NT2/D1 (cell line): ENCODE data around the gene NDUFAF2.

Experiments used
- DNase-seq: peaks from one replicate; pipeline ENCODE4 v3.0.0-alpha.2; 2011; ENCODE audit warnings: low read depth, low spot score
- H3K27me3 ChIP-seq: 2 replicates; pipeline ENCODE4 v1.6.0; 2011; ENCODE audit warnings: mild to moderate bottlenecking; ENCODE audit not compliant: insufficient read length, insufficient read depth
- H3K36me3 ChIP-seq: 2 replicates; pipeline ENCODE4 v1.6.1; 2011; ENCODE audit warnings: mild to moderate bottlenecking, low read length, mixed read lengths; ENCODE audit not compliant: insufficient read depth, insufficient read length
- H3K4me1 ChIP-seq: 2 replicates; pipeline ENCODE4 v1.5.1; 2011; ENCODE audit not compliant: insufficient read depth, insufficient read length
- H3K4me3 ChIP-seq: 2 replicates; pipeline ENCODE4 v1.5.1; 2011; ENCODE audit warnings: low read depth; ENCODE audit not compliant: insufficient read length
- H3K9ac ChIP-seq: 2 replicates; pipeline ENCODE4 v1.6.0; 2011; ENCODE audit warnings: low read depth; ENCODE audit not compliant: insufficient read length
- H3K9me3 ChIP-seq: 2 replicates; pipeline ENCODE4 v1.5.1; 2011; ENCODE audit warnings: mild to moderate bottlenecking, low read length; ENCODE audit not compliant: insufficient read depth
- SUZ12 ChIP-seq: IDR thresholded peaks from 2 replicates; pipeline ENCODE4 v1.6.1; 2011; ENCODE audit not compliant: insufficient read length, insufficient read depth; ENCODE audit errors: extremely low read depth
- YY1 ChIP-seq: IDR thresholded peaks from 2 replicates; pipeline ENCODE4 v1.6.1; 2011; ENCODE audit not compliant: insufficient read length, insufficient read depth
- ZNF274 ChIP-seq: IDR thresholded peaks from 2 replicates; pipeline ENCODE4 v1.6.1; 2011; ENCODE audit warnings: mild to moderate bottlenecking, low read depth, low read length

Gene NDUFAF2

DNA sequence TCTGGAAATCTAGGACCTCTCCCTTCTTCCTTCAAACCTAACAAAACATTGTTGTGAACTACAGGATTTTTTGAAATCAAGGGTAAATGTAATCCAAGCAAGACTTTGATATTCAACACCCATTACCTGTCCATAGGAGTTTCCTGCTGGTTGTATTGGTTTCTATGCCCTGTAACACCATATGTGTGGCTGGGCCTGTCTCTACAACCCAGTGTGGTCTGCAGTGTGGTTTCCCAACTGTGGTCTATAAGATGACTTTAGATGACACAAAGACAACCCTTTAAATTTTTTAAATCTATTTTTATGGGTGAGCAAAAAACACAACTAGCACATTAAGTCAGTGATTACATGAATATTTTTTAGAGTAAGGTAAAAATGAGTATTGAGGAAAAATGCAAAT is 124.1 kb downstream of the NDUFAF2 start:
- peaks cover 2% of the 10 kb centered on the region for H3K36me3 ChIP-seq
- no peaks in the 10 kb centered on the region for H3K9me3 ChIP-seq
- DNase-seq = no peak
- no peaks in the 10 kb centered on the region for H3K27me3 ChIP-seq
- no peak overlapping the region for H3K9ac ChIP-seq
- TF ChIP-seq ZNF274 (no peak), SUZ12 (no peak), YY1 (no peak)
- no peak overlapping the region for H3K4me3 ChIP-seq
- H3K4me1 ChIP-seq = no peaks in the 10 kb centered on the region

DNA sequence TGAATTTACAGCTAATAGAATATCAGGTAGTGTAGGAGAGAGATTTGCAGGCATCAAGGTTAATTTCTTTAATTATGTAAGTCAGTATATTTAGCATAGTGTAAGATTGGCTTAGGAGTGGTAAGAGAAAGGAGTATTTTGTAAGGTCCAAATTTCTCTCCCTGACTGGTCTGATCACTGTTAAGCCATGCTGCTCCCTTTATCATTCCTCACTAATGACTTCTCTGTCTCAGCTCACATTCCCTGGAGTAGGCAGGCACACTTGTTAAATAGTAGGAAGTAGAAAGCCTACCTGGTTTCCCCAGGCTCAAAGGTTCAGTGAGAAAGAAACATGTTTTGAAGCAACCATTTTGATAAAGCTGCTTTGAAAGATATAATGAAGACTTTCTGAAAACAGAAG is 126.5 kb downstream of the NDUFAF2 start:
- peaks cover 2% of the 10 kb centered on the region for H3K36me3 ChIP-seq
- no peak overlapping the region for H3K9ac ChIP-seq
- no peaks in the 10 kb centered on the region for H3K4me1 ChIP-seq
- no peak for DNase-seq
- TF ChIP-seq SUZ12 = no peak
- H3K9me3 ChIP-seq = no peaks in the 10 kb centered on the region
- no peaks in the 10 kb centered on the region for H3K27me3 ChIP-seq
- H3K4me3 ChIP-seq = no peak overlapping the region

DNA sequence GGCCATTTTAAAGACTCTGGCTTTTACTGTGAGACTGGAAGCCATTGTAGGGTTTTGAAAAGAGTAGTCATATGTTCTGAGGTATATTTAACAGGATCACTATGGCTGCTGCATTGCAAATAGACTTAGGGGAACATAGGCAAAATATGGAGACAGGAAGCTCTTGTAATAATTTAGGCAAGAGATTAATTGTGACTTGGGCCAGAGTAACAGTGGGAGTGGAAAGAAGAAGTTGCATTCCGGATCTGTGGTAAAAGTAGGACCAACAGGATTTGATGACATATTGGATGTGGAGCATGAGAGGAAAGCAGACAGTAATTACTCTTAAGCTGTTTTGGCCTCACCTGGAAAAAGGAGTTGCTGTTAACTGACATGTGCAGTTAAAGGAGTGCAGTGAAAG is 131.6 kb downstream of the NDUFAF2 start:
- Histone ChIP-seq H3K4me1 (no peaks in the 10 kb centered on the region), H3K9ac (no peak overlapping the region), H3K4me3 (no peak overlapping the region), H3K36me3 (peaks cover 2% of the 10 kb centered on the region), H3K27me3 (no peaks in the 10 kb centered on the region), H3K9me3 (no peaks in the 10 kb centered on the region)
- no peak for DNase-seq
- TF ChIP-seq YY1 = no peak
- no peak for TF ChIP-seq SUZ12
- no peak for TF ChIP-seq ZNF274

DNA sequence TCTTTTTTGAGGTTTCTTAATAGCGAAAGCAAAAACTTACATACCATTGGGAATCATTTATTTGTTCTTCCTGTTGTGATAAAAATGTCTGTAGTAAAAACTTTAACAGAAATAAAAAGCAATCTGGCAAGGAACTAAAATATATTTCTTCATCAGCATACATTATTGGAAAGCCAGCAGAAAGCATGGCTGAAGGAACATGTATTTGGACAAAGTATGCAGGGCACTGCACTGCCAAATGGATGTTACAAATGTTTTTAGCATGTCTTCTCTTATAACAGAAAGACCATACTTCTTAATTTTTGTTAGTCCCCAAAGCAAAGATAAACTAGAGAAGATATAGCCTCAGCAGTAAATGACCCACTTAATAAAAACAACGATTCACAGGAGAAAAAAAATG is 136.7 kb downstream of the NDUFAF2 start:
- H3K9me3 ChIP-seq = no peaks in the 10 kb centered on the region
- H3K4me1 ChIP-seq = no peaks in the 10 kb centered on the region
- TF ChIP-seq SUZ12 = no peak
- no peak for DNase-seq
- no peaks in the 10 kb centered on the region for H3K27me3 ChIP-seq
- no peak overlapping the region for H3K4me3 ChIP-seq
- H3K9ac ChIP-seq = no peak overlapping the region
- no peaks in the 10 kb centered on the region for H3K36me3 ChIP-seq

DNA sequence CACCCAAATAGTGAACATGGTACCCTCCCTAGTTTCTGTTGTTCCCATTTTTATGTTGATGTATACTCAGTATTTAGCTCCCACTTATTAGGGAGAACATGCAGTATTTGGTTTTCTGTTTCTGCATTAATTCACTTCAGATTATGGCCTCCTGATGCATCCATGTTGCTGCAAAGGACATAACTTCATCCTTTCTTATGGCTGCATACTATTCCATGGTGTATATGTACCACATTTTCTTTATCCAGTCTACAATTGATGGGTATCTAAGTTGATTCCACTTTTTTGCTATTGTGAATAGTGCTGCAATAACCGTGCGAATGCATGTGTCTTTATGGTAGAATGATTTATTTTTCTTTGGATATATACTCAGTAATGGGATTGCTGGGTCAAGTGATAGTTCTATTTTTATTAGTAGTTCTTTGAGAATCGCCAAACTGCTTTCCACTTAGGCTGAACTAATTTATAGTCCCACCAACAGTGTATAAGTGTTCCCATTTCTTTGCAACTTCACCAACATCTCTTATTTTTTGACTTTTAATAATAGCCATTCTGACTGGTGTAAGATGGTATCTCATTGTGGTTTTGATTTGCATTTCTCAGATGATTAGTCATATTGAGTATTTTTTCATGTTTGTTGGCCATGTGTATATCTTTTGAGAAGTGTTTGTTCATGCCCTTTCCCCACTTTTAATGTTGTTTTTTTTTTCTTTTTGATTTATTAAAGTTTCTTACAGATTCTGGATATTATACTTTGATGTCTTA is 137.7 kb downstream of the NDUFAF2 start:
- Histone ChIP-seq H3K9me3 (no peaks in the 10 kb centered on the region), H3K27me3 (no peaks in the 10 kb centered on the region), H3K4me1 (no peaks in the 10 kb centered on the region), H3K9ac (no peak overlapping the region), H3K36me3 (no peaks in the 10 kb centered on the region), H3K4me3 (no peak overlapping the region)
- TF ChIP-seq ZNF274 = no peak
- no peak for TF ChIP-seq YY1
- TF ChIP-seq SUZ12 = no peak
- no peak for DNase-seq

DNA sequence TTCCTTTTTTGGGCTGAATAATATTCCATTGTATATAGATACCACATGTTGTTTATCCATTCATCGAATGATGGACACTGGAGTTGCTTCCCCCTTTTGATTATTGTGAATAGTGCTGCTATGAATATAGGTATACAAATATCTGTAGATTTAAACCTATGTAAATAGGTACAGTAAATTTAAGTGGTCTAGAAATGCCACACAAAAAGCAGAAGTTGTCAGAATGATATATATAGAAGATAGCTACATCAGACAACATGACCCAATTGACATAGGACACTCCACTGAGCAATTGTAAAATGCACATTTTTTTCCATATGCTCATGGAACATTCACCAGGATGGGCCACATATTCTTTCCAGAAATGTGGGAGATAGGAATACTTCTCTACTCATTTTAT is 139.7 kb downstream of the NDUFAF2 start:
- no peak overlapping the region for H3K9ac ChIP-seq
- no peaks in the 10 kb centered on the region for H3K4me1 ChIP-seq
- TF ChIP-seq YY1 = no peak
- no peak for TF ChIP-seq ZNF274
- no peak for TF ChIP-seq SUZ12
- H3K27me3 ChIP-seq = no peaks in the 10 kb centered on the region
- no peaks in the 10 kb centered on the region for H3K36me3 ChIP-seq
- DNase-seq = no peak
- H3K4me3 ChIP-seq = no peak overlapping the region
- H3K9me3 ChIP-seq = no peaks in the 10 kb centered on the region

DNA sequence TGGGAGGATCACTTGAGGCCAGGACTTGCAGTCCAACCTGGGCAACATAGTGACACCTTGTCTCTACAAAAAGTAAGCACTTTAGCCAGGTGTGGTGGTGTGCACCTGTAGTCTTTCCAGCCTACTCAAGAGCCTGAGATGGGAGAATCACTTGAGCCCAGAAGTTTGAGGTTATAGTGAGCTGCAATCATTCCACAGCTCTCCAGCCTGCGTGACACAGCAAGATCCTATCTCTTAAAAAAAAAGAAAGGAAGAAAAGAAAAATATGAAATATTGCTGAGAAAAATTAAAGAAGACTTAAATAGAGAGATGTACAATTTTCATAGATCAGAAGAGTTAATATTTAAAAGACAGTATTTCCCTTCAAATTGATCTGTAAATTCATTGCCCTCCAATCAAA is 140.9 kb downstream of the NDUFAF2 start:
- no peaks in the 10 kb centered on the region for H3K27me3 ChIP-seq
- no peak overlapping the region for H3K9ac ChIP-seq
- no peaks in the 10 kb centered on the region for H3K4me1 ChIP-seq
- no peak overlapping the region for H3K4me3 ChIP-seq
- H3K9me3 ChIP-seq = no peaks in the 10 kb centered on the region
- TF ChIP-seq ZNF274 (no peak), YY1 (no peak), SUZ12 (no peak)
- H3K36me3 ChIP-seq = no peaks in the 10 kb centered on the region
- no peak for DNase-seq
